Natural killer cell treated with Interleukin-12 subunit alpha and Interleukin-12 subunit beta and Interleukin-15 and Interleukin-18, amount 100 ng/mL, for 72 hours (primary cell): ENCODE data around the gene EFHD2. TPM values are rescaled to one million over a fixed set of nuclear protein-coding genes. Genes with fewer than 3 reads are reported as not detected.
A peak's percentile ranks its signal among the peaks of the same experiment; 100 is the strongest.
"Not testable (repeated sequence)": the region's sequence is repeated elsewhere in the genome, so short reads cannot be mapped to it uniquely, and the experiment has no call there.

Source experiments
- ATAC-seq, 2 donors: fragments of 150-1000 bp; cut with Tn5 transposase in 1 of 2; sonication (Bioruptor Pico), chemical (Tn5 transposase) in 1 of 2; 2 replicates each; pipeline ENCODE4 v1.10.0; 2021
- DNase-seq: peaks from one replicate; pipeline ENCODE4 v3.0.0; 2022; ENCODE audit warnings: low spot score
- H3K27ac Mint-ChIP-seq, 2 donors: 1 replicate in 1 of 2; 2 replicates in 1 of 2; pipeline ENCODE4 v1.8.0; 2022; ENCODE audit warnings: mixed read lengths in 2 of 2, mild to moderate bottlenecking in 1 of 2, moderate library complexity in 1 of 2
- H3K27me3 Mint-ChIP-seq, 2 donors: 1 replicate in 1 of 2; 2 replicates in 1 of 2; pipeline ENCODE4 v1.8.0; 2022; ENCODE audit warnings: mixed read lengths in 2 of 2
- H3K36me3 Mint-ChIP-seq: one replicate; pipeline ENCODE4 v1.8.0; 2022; ENCODE audit warnings: mixed read lengths
- H3K4me1 Mint-ChIP-seq, 2 donors: 1 replicate in 1 of 2; 2 replicates in 1 of 2; pipeline ENCODE4 v1.8.0; 2022; ENCODE audit warnings: low read depth in 2 of 2, mixed read lengths in 2 of 2, mild to moderate bottlenecking in 1 of 2
- H3K4me3 Mint-ChIP-seq: one replicate; pipeline ENCODE4 v1.8.0; 2022; ENCODE audit warnings: mixed read lengths
- H3K9me3 Mint-ChIP-seq: 2 replicates; pipeline ENCODE4 v1.8.0; 2022; ENCODE audit warnings: mixed read lengths
- total RNA-seq, 2 donors: library from RNA; stranded (reverse); gene quantifications; one replicate each; pipeline ENCODE4 v1.2.3, GENCODE V29; 2022

Gene EFHD2
- total RNA-seq = 100 to 1,000 TPM; 164 to 185 TPM

GRCh38 chr1:15409388-15410222, at the start of gene EFHD2:
Gene EFHD2, plus strand, starts transcription at chr1:15409888. Its CDS starts 84 bp downstream, at chr1:15409972.
- Mint-ChIP-seq H3K27me3 (no peaks in the 10 kb centered on the region), H3K9me3 (no peaks in the 10 kb centered on the region), H3K4me3 (peak within 1 kb of the TSS; percentile 96), H3K27ac (peak within 1 kb of the TSS; percentile 84 to 96), H3K36me3 (no peaks in the 10 kb centered on the region), H3K4me1 (peaks cover 73% of the 10 kb centered on the region in 2 donors)
- DNase-seq (peak; percentile 89), ATAC-seq (peak; percentile 85 to 88)

DNA sequence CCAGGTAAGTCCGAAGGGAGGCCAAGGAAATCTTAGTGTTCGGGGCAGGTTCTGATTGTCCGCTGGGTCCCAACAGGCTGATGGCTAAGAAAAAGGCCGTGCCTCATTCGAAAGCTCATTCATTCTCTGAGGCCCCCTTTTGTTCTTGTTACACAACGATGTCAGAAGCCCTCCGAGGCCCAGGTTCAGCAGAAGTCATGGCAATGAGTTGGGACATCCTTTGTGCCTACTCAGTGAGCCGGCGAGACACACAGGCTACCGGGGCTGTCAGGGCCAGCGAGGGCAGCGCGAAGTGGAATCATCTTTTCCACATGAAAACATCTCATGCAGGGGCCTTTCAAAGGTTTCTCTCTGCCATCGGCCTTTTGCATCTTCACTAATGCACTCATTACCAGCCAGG, 49.0 kb upstream of the EFHD2 start:
- H3K9me3 Mint-ChIP-seq = no peaks in the 10 kb centered on the region
- H3K36me3 Mint-ChIP-seq = no peaks in the 10 kb centered on the region
- DNase-seq = no peak
- peaks cover 14 to 19% of the 10 kb centered on the region in 2 donors for H3K4me1 Mint-ChIP-seq
- no peaks in the 10 kb centered on the region for H3K27me3 Mint-ChIP-seq
- H3K27ac Mint-ChIP-seq = peak overlapping the region in 1 of 2 donors; percentile 72
- ATAC-seq = no peak
- H3K4me3 Mint-ChIP-seq = no peak overlapping the region

DNA sequence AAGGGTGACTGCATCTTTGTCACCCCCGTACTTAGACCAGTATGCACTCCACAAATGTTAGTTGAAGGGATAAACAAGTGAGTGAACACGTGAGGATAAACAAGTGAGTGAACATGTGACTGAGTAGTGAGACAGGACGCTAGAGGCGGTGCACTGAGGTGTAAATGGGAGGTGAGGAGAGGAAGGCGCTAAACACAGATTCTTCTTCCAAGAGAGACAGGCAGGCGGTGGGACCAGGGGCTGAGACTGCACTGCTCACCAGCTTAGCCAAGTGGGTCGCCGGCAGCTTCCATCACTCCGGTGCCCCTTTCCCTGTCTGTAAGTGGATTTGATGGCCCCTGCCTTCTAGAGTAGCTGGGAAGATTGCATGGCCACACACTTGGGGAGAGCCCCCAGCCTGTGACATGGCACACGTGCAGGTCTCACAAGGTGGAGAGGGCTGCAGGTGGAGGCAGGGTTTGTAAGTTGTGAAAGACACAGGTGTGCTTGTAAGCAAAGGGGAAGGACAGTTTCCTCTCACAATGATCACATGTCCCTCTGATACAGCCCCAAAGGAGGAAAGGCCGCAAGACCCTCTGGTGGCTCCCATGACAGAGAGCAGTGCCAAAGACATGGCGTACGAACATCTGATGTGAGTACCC, 47.5 kb upstream of the EFHD2 start:
- H3K36me3 Mint-ChIP-seq = no peaks in the 10 kb centered on the region
- no peaks in the 10 kb centered on the region for H3K27me3 Mint-ChIP-seq
- no peaks in the 10 kb centered on the region for H3K9me3 Mint-ChIP-seq
- H3K4me3 Mint-ChIP-seq = no peak overlapping the region
- peaks cover 7 to 16% of the 10 kb centered on the region in 2 donors for H3K4me1 Mint-ChIP-seq
- DNase-seq (no peak), ATAC-seq (no peak)
- peak overlapping the region in 1 of 2 donors; percentile 0 for H3K27ac Mint-ChIP-seq

- DNase-seq (no peak), ATAC-seq (no peak)
- no peaks in the 10 kb centered on the region for H3K27me3 Mint-ChIP-seq
- H3K9me3 Mint-ChIP-seq = no peaks in the 10 kb centered on the region
- no peak overlapping the region for H3K4me3 Mint-ChIP-seq
- H3K27ac Mint-ChIP-seq = no peak overlapping the region
- H3K36me3 Mint-ChIP-seq = no peaks in the 10 kb centered on the region
- H3K4me1 Mint-ChIP-seq = peaks cover 7 to 18% of the 10 kb centered on the region in 2 donors
Measured at GRCh38 chr1:15362737-15363128, 47.0 kb upstream of the EFHD2 start.

- Mint-ChIP-seq H3K27ac (no peak overlapping the region), H3K4me3 (no peak overlapping the region), H3K27me3 (no peaks in the 10 kb centered on the region), H3K36me3 (no peaks in the 10 kb centered on the region), H3K4me1 (peaks cover 12 to 25% of the 10 kb centered on the region in 2 donors), H3K9me3 (no peaks in the 10 kb centered on the region)
- ATAC-seq (peak in 1 of 2 donors; percentile 43), DNase-seq (no peak)
Measured at GRCh38 chr1:15364740-15365139, 44.9 kb upstream of the EFHD2 start.

GRCh38 chr1:15368888-15369287, 40.8 kb upstream of the EFHD2 start:
- H3K4me1 Mint-ChIP-seq = peaks cover 5 to 20% of the 10 kb centered on the region in 2 donors
- DNase-seq = no peak
- H3K36me3 Mint-ChIP-seq = no peaks in the 10 kb centered on the region
- no peaks in the 10 kb centered on the region for H3K9me3 Mint-ChIP-seq
- H3K27ac Mint-ChIP-seq = peak overlapping the region in 1 of 2 donors; percentile 33
- ATAC-seq = no peak
- H3K27me3 Mint-ChIP-seq = no peaks in the 10 kb centered on the region
- no peak overlapping the region for H3K4me3 Mint-ChIP-seq

DNA sequence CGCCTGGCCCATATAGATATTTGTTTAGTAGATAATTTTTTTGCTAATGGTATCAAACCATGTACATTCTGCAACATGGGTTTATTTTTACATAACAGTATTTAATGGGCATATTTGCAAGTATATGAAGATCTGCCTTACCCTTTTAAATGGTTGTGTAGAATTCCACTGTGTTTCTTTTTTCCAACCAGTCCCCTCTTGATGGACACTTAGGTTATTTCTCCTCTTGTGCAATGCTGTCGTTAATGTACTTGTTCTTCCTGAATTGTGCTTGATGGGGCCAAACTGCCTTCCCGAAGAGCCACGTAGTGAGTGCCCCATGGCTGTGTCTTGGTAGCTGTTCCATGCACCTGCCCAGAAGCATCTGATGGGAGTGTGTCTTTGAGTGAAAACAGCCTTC, 39.4 kb upstream of the EFHD2 start:
- Mint-ChIP-seq H3K27me3 (no peaks in the 10 kb centered on the region), H3K4me3 (no peak overlapping the region), H3K27ac (no peak overlapping the region), H3K9me3 (no peaks in the 10 kb centered on the region), H3K36me3 (no peaks in the 10 kb centered on the region), H3K4me1 (peaks cover 5 to 14% of the 10 kb centered on the region in 2 donors)
- ATAC-seq (no peak), DNase-seq (no peak)

DNA sequence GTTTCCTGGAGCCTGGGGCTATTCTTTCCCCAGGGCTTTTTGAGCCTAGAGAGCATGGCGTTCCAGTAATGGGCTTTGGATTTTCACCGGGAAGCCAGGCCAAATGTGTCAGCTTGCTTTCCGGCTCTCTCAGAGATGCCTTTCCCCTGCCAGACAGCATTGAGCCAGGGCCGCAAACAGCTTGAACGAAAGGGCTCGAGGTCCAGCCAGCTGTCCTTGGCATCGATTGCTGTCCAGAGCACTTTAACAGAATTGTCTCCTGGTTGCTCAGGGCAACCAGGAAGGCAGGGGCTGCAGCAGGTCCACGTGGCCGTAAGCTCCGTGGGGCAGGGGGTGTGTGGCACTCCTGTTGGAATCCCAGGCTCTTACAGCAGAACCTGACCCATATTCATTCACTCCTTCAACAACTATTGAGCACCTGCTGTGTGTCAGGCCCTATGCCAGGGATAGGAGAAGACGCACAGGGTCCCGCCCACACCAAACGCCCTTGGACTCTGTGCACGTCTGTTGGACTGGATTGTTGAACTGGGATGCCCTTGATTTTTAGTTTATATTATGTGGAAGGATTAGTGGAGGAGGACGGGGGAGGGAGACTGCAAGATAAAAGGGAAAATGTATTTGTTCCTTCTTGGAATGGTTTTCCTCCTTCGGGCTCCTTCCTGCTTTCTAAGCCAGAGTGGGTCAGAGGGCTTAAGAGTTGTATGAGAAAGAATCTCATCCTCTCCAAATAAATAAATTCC, 38.7 kb upstream of the EFHD2 start:
- Mint-ChIP-seq H3K27me3 (no peaks in the 10 kb centered on the region), H3K4me3 (no peak overlapping the region), H3K9me3 (no peaks in the 10 kb centered on the region), H3K36me3 (no peaks in the 10 kb centered on the region), H3K4me1 (peaks cover 5 to 14% of the 10 kb centered on the region in 2 donors), H3K27ac (no peak overlapping the region)
- ATAC-seq (no peak), DNase-seq (no peak)

DNA sequence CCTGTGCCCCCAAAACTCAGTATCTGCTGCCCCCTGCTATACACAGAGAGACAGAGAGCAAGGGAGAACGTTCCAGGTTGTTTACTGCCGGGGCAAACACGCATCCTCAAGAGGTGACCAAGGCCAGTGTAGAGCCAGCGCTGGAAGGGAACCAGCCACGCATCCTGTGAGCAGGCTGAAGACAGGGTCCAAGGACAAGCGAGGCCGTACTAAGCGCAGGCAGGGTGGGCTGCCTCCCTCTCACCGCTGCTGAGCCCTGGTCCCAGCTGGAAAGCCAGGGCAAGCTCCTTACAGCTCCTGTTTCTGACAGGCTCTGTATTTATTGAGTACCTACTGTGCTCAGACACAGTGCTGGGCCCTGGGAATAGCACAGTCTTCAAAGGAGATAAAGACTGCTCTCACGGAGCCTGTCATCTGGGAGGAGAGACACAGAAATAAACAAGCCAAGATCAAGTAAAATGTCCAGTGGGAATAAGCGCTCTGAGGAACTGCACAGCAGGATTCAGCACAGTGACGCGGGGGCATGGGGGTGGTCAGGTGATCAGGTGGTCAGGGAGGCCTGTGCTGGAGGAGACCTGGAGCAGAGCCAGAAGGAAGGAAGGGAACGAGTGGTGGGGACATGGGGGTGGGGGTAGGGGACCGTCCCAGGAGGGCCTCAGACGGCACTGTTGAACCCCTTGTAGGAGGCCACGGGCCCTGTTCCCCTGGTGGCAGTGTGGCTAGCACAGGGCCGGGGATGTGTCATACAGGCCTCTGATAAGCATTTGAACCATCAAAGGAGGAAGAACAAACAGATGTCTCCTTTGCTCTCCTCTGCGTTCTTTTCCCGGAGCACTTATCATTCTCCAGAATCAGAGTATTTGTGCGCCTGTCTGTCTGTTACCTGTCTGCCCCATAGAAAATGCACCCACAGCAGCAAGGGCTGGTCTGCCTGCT, 37.8 kb upstream of the EFHD2 start:
- no peaks in the 10 kb centered on the region for H3K27me3 Mint-ChIP-seq
- no peaks in the 10 kb centered on the region for H3K9me3 Mint-ChIP-seq
- DNase-seq = no peak
- H3K36me3 Mint-ChIP-seq = no peaks in the 10 kb centered on the region
- ATAC-seq = no peak
- H3K4me3 Mint-ChIP-seq = no peak overlapping the region
- H3K27ac Mint-ChIP-seq = no peak overlapping the region
- H3K4me1 Mint-ChIP-seq = peaks cover 5 to 12% of the 10 kb centered on the region in 2 donors

DNA sequence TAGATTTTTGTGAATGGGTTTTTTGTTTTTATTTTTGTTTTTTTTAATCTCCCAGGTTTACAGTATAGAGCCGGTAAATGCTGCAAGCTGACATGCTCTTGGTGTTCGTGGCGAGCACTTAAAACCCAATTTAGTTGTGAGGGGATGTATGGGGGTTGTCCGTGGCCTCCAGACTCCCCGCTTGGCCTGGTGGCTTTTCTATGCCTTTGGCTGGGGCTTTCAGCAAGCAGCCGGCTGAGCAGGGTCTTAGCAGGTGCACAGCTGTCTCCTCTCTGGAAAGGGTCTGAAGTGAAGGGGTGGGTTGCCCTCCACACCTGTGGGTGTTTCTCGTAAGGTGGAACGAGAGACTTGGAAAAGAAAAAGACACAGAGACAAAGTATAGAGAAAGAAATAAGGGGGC, 31.0 kb upstream of the EFHD2 start:
- no peak overlapping the region for H3K4me3 Mint-ChIP-seq
- H3K4me1 Mint-ChIP-seq = peaks cover 0 to 8% of the 10 kb centered on the region in 2 donors
- no peak overlapping the region for H3K27ac Mint-ChIP-seq
- H3K9me3 Mint-ChIP-seq = no peaks in the 10 kb centered on the region
- H3K36me3 Mint-ChIP-seq = no peaks in the 10 kb centered on the region
- no peaks in the 10 kb centered on the region for H3K27me3 Mint-ChIP-seq
- ATAC-seq (no peak), DNase-seq (no peak)

GRCh38 chr1:15379151-15379550, 30.5 kb upstream of the EFHD2 start:
- H3K4me1 Mint-ChIP-seq = peaks cover 1 to 12% of the 10 kb centered on the region in 2 donors
- H3K9me3 Mint-ChIP-seq, H3K4me3 Mint-ChIP-seq, ATAC-seq, H3K27me3 Mint-ChIP-seq, H3K36me3 Mint-ChIP-seq, H3K27ac Mint-ChIP-seq, DNase-seq: not testable (repeated sequence)

DNA sequence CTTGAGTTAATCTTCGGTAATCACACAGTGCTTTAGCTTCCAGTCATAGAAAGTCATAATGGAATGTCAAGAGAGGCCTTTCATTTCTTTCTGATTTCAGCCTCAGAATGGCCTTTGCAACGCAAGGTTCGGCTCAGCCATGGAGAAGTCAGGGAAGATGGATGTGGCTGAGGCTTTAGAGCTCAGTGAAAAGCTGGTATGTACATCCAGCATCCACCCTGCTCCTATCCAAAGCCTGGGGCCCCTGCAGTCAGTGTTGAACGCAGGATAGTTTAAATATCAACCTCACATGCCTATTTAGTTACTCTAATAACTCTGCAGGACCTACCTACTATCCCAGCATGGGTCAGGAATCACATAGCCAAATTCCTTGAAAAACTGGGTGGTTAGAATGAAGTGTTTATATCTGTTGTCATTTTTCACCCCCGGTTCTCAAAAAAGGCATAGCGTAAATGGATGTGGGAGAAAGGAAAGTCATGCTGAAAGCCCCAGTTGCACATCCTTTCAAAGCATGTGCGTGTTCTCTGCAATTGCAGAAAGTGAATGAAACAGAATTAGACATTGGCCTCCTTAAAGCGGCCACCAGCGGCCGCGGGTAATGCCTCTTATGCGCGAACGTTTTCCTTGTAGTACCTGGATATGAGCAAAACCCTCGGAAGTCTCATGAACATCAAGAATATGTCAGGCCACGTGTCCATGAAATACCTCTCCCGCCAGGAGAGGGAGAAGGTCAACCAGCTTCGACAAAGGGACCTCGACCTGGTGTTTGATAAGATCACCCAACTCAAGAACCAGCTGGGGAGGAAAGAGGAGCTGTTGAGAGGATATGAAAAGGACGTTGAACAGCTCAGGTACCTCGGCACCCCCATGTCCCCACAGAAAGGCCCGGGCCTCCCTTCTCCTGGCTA, 28.8 kb upstream of the EFHD2 start:
- no peaks in the 10 kb centered on the region for H3K9me3 Mint-ChIP-seq
- DNase-seq = no peak
- no peak for ATAC-seq

More for the DNA sequence above, 28.8 kb upstream of the EFHD2 start:
- Mint-ChIP-seq H3K36me3 (no peaks in the 10 kb centered on the region), H3K27ac (no peak overlapping the region), H3K4me3 (no peak overlapping the region), H3K27me3 (no peaks in the 10 kb centered on the region), H3K4me1 (peaks cover 18 to 27% of the 10 kb centered on the region in 2 donors)
